ENCODE measurements around the gene PARD6B. TPM values are rescaled to one million over a fixed set of nuclear protein-coding genes. Genes with fewer than 3 reads are reported as not detected.

PARD6B gene
- total RNA-seq, 2 experiments from 2014 or later: 4.4 to 6.1 TPM

DNA sequence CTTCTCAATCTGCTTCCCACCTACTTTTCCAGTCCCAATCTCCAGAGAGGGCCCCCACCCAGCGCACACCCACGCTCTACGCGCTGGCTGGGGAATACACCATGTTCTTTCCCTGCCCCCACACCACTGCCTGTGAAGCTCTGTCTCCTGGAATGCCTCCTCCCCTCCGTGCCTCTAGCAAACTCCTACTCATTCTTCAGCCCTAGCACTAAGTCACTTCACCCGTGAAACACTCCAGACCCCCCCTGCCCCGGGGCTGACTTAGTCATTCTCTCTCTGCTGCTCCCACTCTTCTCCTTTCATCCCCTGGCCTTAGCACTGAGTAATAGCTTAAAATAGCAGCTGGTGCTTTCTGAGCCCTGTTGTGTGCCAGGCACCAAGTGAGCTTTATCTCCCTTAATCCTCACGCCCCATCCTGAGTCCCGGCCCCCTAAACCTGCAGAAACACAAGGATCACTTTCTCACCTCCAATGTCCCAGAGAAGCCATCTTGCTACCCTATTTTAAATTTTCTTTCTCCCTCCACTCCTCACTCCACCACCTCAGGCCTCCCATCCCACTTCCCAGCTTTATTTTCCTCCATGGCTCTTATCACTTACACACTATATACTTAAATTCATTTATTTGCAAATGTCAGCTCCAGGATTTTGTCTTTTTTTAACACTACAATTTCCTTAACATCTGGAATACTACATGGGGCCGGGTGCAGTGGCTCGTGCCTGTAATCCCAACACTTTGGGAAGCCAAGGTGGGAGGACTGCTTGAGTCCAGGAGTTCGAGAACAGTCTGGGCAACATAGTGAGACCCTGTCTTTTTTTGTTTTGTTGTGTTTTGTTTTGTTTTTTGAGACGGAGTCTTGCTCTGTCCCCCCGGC, 6.3 kb upstream of the PARD6B start:
- no peak overlapping the region for H3K4me3 ChIP-seq (ENCODE audit: low read depth, low read length, poor library complexity, severe bottlenecking)
- H3K79me2 ChIP-seq (ENCODE audit: insufficient read depth, low read depth, low read length): no peaks in the 10 kb centered on the region
- BruUV-seq (replicated peaks): no TSS peak
- TF ChIP-seq, protein P1, sequence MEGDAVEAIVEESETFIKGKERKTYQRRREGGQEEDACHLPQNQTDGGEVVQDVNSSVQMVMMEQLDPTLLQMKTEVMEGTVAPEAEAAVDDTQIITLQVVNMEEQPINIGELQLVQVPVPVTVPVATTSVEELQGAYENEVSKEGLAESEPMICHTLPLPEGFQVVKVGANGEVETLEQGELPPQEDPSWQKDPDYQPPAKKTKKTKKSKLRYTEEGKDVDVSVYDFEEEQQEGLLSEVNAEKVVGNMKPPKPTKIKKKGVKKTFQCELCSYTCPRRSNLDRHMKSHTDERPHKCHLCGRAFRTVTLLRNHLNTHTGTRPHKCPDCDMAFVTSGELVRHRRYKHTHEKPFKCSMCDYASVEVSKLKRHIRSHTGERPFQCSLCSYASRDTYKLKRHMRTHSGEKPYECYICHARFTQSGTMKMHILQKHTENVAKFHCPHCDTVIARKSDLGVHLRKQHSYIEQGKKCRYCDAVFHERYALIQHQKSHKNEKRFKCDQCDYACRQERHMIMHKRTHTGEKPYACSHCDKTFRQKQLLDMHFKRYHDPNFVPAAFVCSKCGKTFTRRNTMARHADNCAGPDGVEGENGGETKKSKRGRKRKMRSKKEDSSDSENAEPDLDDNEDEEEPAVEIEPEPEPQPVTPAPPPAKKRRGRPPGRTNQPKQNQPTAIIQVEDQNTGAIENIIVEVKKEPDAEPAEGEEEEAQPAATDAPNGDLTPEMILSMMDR (conservative IDR thresholded peaks at IDR 0.05; ENCODE audit: low read length): no peak
- no peak for TF ChIP-seq EZH2phosphoT487 (IDR thresholded peaks at IDR 0.05; ENCODE audit: borderline replicate concordance, low read depth, low read length)
- intact Hi-C loops (cut with micrococcal nuclease; ENCODE audit: unreplicated experiment): no loop called here
- ChIA-PET POLR2A (interaction anchor here (1.2 kb wide), 1 partner anchor 205 kb away, joined by 3 read pairs; no protein-coding TSS in a partner anchor), CTCF (ENCODE audit: unreplicated experiment) (no interaction called here)
- H3K4me1 ChIP-seq (ENCODE audit: insufficient read depth, low read length, poor library complexity, severe bottlenecking): peaks cover 11% of the 10 kb centered on the region
- H3K9me2 ChIP-seq (ENCODE audit: insufficient read depth, low read length): no peaks in the 10 kb centered on the region
- no peaks in the 10 kb centered on the region for H3K9me3 ChIP-seq (ENCODE audit: low read length)
- H3K27ac ChIP-seq (ENCODE audit: low read depth, low read length, poor library complexity, severe bottlenecking): no peak overlapping the region
- no peak overlapping the region for H2AFZ ChIP-seq (ENCODE audit: low read length)
- no peaks in the 10 kb centered on the region for H4K20me1 ChIP-seq (ENCODE audit: insufficient read depth, low read length)
- DNase-seq (ENCODE audit: low spot score): no peak
- H3K4me2 ChIP-seq (ENCODE audit: low read length): no peak overlapping the region
- H3K36me3 ChIP-seq (ENCODE audit: insufficient read depth, low read length): no peaks in the 10 kb centered on the region

DNA sequence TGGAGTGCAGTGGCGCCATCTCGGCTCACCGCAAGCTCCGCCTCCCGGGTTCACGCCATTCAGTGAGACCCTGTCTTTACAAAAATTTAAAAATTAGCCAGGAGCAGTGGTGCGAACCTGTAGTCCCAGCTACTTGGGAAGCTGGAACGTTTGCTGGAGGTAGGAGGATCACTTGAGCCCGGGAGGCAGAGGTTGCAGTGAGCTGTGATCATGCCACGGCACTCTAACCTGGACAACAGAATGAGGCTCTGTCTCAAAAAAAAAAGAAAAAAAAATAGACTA, 5.7 kb upstream of the PARD6B start:
- H3K27ac ChIP-seq (ENCODE audit: low read depth, low read length, poor library complexity, severe bottlenecking): no peak overlapping the region
- ChIA-PET POLR2A (interaction anchor here (1.2 kb wide), 1 partner anchor 206 kb away, joined by 3 read pairs; no protein-coding TSS in a partner anchor), CTCF (ENCODE audit: unreplicated experiment) (no interaction called here)
- H3K79me2 ChIP-seq (ENCODE audit: insufficient read depth, low read depth, low read length): no peaks in the 10 kb centered on the region
- TF ChIP-seq EZH2phosphoT487 (IDR thresholded peaks at IDR 0.05; ENCODE audit: borderline replicate concordance, low read depth, low read length): no peak
- TF ChIP-seq, protein P1 (conservative IDR thresholded peaks at IDR 0.05; ENCODE audit: low read length): no peak
- H3K4me2 ChIP-seq (ENCODE audit: low read length): no peak overlapping the region
- no peak for DNase-seq (ENCODE audit: low spot score)
- H3K9me2 ChIP-seq (ENCODE audit: insufficient read depth, low read length): no peaks in the 10 kb centered on the region
- H4K20me1 ChIP-seq (ENCODE audit: insufficient read depth, low read length): no peaks in the 10 kb centered on the region
- BruUV-seq (replicated peaks): no TSS peak
- H3K9me3 ChIP-seq (ENCODE audit: low read length): no peaks in the 10 kb centered on the region
- intact Hi-C loops (cut with micrococcal nuclease; ENCODE audit: unreplicated experiment): no loop called here
- no peak overlapping the region for H2AFZ ChIP-seq (ENCODE audit: low read length)
- H3K4me3 ChIP-seq (ENCODE audit: low read depth, low read length, poor library complexity, severe bottlenecking): no peak overlapping the region
- H3K36me3 ChIP-seq (ENCODE audit: insufficient read depth, low read length): no peaks in the 10 kb centered on the region
- H3K4me1 ChIP-seq (ENCODE audit: insufficient read depth, low read length, poor library complexity, severe bottlenecking): peaks cover 17% of the 10 kb centered on the region
